NCI-H187 (cell line): Measurements from ENCODE around the gene DOK3.

Experiments used
- DNase-seq, 2 experiments: peaks; one replicate each; lab custom pipeline; 2025; lab: John Stamatoyannopoulos, UW

DOK3 gene

DNA sequence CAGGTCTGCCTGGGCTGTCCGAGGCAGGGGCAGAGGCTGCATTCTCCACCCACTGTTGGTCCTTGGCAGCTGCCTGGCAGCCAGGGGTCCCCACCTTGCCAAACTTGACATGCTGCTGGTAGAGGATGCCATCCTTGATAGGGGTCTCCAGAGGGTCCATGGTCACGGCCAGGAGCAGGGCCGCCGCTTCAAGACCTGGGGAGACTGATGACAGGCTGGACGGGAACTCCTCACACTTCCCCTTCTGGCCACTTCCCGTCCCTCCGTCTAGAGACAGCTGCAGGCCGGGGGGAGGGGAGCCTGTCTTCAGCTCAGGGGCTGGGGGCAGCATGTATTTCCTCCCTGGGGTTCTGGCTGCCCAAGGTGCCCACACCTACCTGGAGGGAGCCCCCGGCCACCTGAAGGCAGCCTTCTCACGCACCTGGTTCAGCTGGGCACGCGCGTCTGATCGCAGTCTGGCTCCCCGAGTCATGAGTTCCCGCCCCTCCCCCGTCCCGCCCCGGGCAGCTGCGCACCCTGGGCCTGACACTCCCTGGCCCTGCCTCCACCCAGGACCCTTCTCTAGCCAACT lies at the start of gene DOK3:
TSS of gene DOK3 (minus strand) at position 446 of the 571 bp plus-strand sequence. CDS start at position 160, 286 bp downstream.
- DNase-seq, result no peak

DNA sequence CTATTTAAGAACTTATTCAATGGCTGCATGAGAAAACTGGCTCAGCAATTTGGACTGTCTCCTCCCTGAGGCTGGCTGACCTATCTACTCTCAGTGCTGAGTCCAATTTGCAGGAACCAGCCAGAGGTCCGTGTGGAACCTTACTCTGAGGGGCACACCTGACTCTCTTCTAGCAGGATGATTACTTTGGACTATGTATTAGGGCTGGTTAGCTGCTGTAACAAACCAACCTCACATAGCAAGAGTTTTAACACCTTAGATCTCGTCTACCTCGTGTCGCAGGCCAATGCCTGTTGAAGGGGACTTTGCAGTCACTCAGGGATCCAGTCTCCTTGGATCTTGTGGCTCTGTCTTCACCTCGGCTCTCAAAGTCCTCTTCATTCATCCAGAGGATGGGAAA lies 48.2 kb upstream of the DOK3 start:
- DNase-seq, result no peak

GRCh38 chr5:177557041-177557647 lies 47.5 kb upstream of the DOK3 start:
- no peak for DNase-seq

GRCh38 chr5:177555665-177556064 lies 46.0 kb upstream of the DOK3 start:
- DNase-seq, result no peak

DNA sequence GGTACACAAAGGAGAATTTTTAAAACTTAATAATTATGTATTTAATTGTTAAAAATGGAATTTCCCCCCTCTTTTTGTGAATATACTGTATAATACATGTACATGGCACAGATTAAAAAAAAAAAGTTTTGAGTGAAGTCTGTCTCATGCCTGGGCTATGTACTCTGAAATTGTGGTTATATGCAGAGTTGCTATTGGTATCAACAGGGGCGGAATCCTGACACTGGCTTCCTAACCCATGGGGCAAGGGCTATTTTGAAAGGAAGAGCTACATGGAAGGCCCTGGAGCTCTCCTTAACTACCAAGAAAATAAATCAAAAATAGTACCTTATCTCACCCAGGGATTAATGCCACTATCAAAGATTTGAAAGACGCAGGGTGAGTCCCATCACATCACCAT lies 45.6 kb upstream of the DOK3 start:
- DNase-seq, result no peak

DNA sequence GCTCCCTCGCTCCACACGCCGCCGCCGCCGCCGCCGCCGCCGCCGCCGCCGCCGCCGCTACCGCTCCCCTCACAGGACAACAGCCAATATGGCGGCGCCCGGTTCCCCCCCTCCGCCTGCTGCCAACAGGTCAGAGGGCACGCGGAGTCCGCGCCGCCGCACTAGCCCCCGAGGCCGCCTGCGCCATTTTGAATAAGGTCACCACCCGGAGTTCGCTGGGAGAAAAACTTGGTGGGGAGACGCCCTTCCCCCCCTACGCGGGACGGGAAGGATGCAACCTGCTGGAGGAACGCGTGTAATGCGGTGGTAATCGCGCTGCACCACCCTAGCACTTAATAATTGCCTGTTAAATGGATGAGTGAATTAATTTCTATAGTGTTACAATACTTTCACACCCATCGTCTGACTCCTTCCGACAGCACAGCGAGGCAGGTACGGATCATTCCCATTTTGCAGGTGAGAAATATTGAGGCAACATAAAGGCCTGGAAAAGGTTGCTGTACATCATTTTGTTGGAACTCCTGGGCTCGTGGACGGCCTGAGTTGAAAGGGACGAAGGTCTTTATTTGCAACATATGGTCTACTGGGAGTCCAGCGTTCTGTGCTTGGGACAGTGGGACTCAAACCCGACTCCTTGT lies 45.0 kb upstream of the DOK3 start, which contains the start of gene FAM193B:
TSS of gene FAM193B (minus strand) at position 90 of the 638 bp plus-strand sequence. CDS start 105 bp downstream, outside the sequence.
- DNase-seq, result peak; percentile 70 to 85

GRCh38 chr5:177553671-177554429 lies 44.2 kb upstream of the DOK3 start:
- DNase-seq, result no peak

DNA sequence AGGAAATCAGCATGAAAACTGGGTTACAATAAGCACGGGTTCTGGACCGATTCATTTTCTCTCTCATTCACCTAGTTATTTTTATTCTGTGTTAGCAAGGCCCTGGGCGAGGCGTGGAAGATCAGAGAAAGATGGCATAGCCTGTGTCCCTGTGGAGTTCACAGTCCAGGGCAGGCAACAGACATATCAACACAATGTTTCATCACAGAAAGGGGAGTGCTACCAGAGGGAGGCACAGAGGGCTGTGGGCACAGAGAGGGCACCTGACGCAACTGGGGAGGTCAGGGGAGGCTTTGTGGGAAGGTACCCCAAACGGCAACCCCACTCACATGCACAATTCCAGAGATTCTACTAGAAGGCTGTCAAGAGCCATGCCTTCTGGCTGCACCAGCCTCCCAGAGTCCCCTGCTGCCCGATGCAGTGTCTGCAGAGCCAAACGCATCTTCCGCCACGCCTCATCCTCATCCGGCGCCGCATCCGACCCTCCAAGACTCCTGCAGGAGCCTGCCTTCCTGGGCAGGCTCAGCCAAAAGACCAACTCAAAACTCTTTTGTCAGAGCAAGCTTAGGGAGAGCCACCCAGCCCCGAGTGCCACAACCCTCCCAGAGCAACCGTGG lies 43.3 kb upstream of the DOK3 start:
- DNase-seq, result no peak

GRCh38 chr5:177550122-177550521 lies 40.5 kb upstream of the DOK3 start:
- no peak for DNase-seq

DNA sequence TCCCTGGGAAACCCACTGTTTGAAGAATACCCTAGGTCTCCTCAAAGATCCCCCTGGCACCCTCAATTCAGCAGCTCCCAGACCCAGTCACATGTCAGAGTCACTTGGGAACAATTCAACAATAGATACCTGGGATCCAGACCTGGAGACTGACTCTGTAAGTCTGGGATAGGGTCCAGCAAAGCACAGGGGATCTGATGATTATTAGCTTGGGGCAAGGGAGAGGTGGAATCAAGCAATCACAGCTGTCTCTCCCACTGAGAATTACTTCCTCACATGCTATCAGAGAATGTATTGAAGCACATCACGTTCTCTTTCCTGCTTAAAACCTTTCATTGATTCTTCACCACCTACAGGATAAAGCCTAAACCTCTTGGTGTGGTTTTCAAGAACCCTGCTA lies 38.9 kb upstream of the DOK3 start:
- no peak for DNase-seq

- DNase-seq, result no peak
Measured at GRCh38 chr5:177547736-177548135, 38.1 kb upstream of the DOK3 start.

DNA sequence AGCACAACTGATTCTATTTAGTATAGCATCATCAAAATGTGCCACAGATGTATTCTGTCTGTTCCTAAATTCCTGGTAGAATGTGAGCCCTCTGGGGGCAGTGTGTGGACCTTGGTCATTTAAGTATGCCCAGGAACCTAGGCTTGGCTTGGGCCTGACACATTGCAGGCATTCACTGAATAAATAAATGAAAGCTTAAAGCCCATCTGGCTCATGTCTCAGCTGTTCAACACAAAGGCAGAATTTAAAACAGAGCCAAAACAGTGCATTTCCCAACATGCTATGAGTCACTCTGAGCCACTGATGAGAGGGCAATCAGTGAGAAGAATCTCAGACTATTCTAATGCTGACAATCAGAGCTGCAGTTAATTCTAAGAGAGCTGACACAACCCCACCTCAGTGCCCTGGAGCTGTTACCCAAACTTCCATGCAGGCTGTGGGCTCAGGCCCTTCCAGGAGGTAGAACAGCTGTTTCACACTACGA lies 36.7 kb upstream of the DOK3 start:
- DNase-seq, result no peak

- DNase-seq, result no peak
Measured at GRCh38 chr5:177545487-177546257, 36.0 kb upstream of the DOK3 start.

GRCh38 chr5:177542816-177543465 lies 33.3 kb upstream of the DOK3 start:
- DNase-seq, result no peak

- no peak for DNase-seq
Measured at GRCh38 chr5:177540438-177540837, 30.8 kb upstream of the DOK3 start.

- no peak for DNase-seq
Measured at GRCh38 chr5:177539411-177539810, 29.8 kb upstream of the DOK3 start.

GRCh38 chr5:177538876-177539275 lies 29.2 kb upstream of the DOK3 start:
- DNase-seq, result no peak

- DNase-seq, result no peak
Measured at GRCh38 chr5:177537389-177538361, 28.0 kb upstream of the DOK3 start.

GRCh38 chr5:177536386-177536785 lies 26.8 kb upstream of the DOK3 start:
- no peak for DNase-seq

DNA sequence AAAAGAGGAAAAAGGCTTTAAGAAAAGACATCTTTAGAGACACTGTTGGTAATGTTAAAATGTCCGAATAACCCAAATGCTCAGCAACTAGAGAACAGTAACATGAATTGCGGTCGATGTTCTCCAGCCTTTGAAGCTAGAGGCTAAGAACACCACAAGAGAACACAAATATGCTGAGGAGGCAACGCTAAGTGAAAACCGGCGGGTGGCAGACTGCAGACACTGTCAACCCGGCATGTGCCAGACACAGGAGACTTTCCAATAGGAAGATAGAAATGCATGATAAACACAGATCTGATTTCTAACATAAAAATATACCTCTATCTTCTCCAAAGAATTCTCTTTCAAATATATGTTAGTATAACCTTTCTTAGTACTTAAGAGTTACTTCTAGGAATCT lies 25.5 kb upstream of the DOK3 start:
- DNase-seq, result no peak
